Heart right ventricle (tissue), 16 donors: ENCODE results near the gene CCND3. TPM values are rescaled to one million over a fixed set of nuclear protein-coding genes. Genes with fewer than 3 reads are reported as not detected.

ENCODE experiments used
- ATAC-seq, 8 donors: fragments of 200-7000 bp; cut with Tn5 transposase; one replicate each; pipeline ENCODE4 v1.9.1; 2020; ENCODE audit warnings: mild to moderate bottlenecking in 8 of 8, moderate library complexity in 8 of 8, moderate number of reproducible peaks in 1 of 8
- DNase-seq, 2 donors: peaks; one replicate each; pipeline ENCODE4 v3.0.0-alpha.2; 2020
- H3K27ac ChIP-seq, 10 donors: fragments of 200-600 bp; sonication (generic) in 2 of 10; one replicate each; pipeline versions ENCODE4 v1.5.0 to v1.8.0; 2020 to 2022; ENCODE audit warnings: mild to moderate bottlenecking in 3 of 10
- H3K27me3 ChIP-seq, 7 donors: fragments of 200-600 bp; one replicate each; pipeline ENCODE4 v1.8.0; 2021 to 2022; ENCODE audit warnings: mild to moderate bottlenecking in 2 of 7
- H3K36me3 ChIP-seq, 9 donors: fragments of 200-600 bp; sonication (generic) in 1 of 9; one replicate each; pipeline versions ENCODE4 v1.5.0 to v1.8.0; 2020 to 2022; ENCODE audit warnings: mild to moderate bottlenecking in 2 of 9
- H3K4me1 ChIP-seq, 9 donors: fragments of 200-600 bp; sonication (generic) in 1 of 9; one replicate each; pipeline versions ENCODE4 v1.5.0 to v1.8.0; 2020 to 2022; ENCODE audit warnings: mild to moderate bottlenecking in 4 of 9
- H3K4me3 ChIP-seq, 10 donors: fragments of 200-600 bp; sonication (generic) in 2 of 10; one replicate each; pipeline versions ENCODE4 v1.5.0 to v1.8.0; 2020 to 2022; ENCODE audit warnings: mild to moderate bottlenecking in 7 of 10, moderate library complexity in 2 of 10
- H3K9me3 ChIP-seq, 11 donors: fragments of 200-600 bp in 10 of 11; sonication (generic) in 2 of 11; one replicate each; pipeline versions ENCODE4 v1.5.0 to v1.8.0; 2013 to 2022; ENCODE audit warnings: mild to moderate bottlenecking in 2 of 11, control low read depth in 1 of 11, moderate library complexity in 1 of 11
- CTCF ChIP-seq, 9 donors: fragments of 200-600 bp; sonication (generic) in 2 of 9; IDR thresholded peaks; one replicate each; pipeline versions ENCODE4 v1.5.0 to v1.8.0; 2021 to 2022; ENCODE audit warnings: antibody characterized with exemption in 9 of 9, mild to moderate bottlenecking in 5 of 9, moderate library complexity in 1 of 9
- WGBS, 2 donors: extraction: QIAGEN DNeasy Blood & Tissue Kit; methylation state at CpG; one replicate each; pipeline ENCODE4 v1.1.7; 2013; ENCODE audit warnings: inconsistent platforms in 1 of 2; 5-methylcytosine and 5-hydroxymethylcytosine counted together
- intact Hi-C, 10 donors: fragments of 100-400 bp; cut with DNase I; formaldehyde crosslinking; loops; one replicate each; pipeline versions ENCODE4 v1.11.1 to v1.14.2; 2022
- polyA plus RNA-seq, 2 donors: library from polyadenylated mRNA; stranded (reverse); fragments of 200-250 nt; gene quantifications; one replicate each; pipeline ENCODE4 v1.2.3, GENCODE V29; 2013
- total RNA-seq, 10 donors: library from RNA; stranded (reverse); fragmentation: NEBNext Ultra II Directional in 3 of 10; extraction: Animal tissue kit (Norgen Biotek cat#: 25700) in 3 of 10; gene quantifications; one replicate each; pipeline versions ENCODE4 v1.2.1 to v1.2.4, GENCODE V29; 2021 to 2023
- donor health status: Arrhythmogenic right ventricular cardiomyopathy.
- donor health status: ischemic (EF 13 %, LVEDD 7.1; RV severe dilation, severe dysfunction).
- donor health status: healthy with polysubstance abuse.
- donor health status: DM: no; HTN: yes; CAD: no.
- donor health status: DM: no; HTN: no; CAD: no.
- donor health status: ischemic (EF 25% LVEDD 6.9; RV normal size, moderate dysfunction).
- donor health status: ischemic (EF 25% LVEDD 5.7; RV mildly dilated, moderate dysfunction).
- donor health status: healthy.
- donor health status: DM: yes; HTN: yes; CAD: no.
- donor health status: Ischemic cardiomyopathy.
- donor health status: ischemic (EF 35%, LVEDD 5.7; RV mildly dilated, moderate dysfunction).
- donor health status: nonischemic (EF 11% LVEDD 7.7; RV severe dilation, severe dysfunction).
- donor health status: DM: yes; HTN: yes; CAD: no.
- donor health status: PGD.
- donor health status: ischemic (EF 29% LVEDD 5.4; RV normal size, mild dysfunction).
- donor health status: nonischemic (EF 23%, LVEDD 6.1; RV moderate dilation, normal function).

CCND3 gene
- total and polyA plus RNA-seq, 12 donors: 29.6 to 77.3 (median 39.4) TPM

- no peak for TF ChIP-seq CTCF (IDR thresholded peaks at IDR 0.05)
- Histone ChIP-seq H3K36me3 (peaks cover 0 to 48% (median 25%) of the 10 kb centered on the region in 9 donors), H3K27me3 (no peaks in the 10 kb centered on the region), H3K4me1 (peaks cover 26 to 81% (median 58%) of the 10 kb centered on the region in 9 donors), H3K27ac (peak overlapping the region; percentile 38 to 94 (median 88)), H3K4me3 (peak overlapping the region in 6 of 10 donors; percentile 4 to 99 (median 96)), H3K9me3 (no peaks in the 10 kb centered on the region)
- WGBS, 2 donors: 64 to 74% methylated on average over 5 of the region's 5 CpGs
- intact Hi-C loops: loop anchor here in 7 of 10 donors (5.0 kb wide), 3 partner anchors 104 to 156 kb away; partner anchors contain the start of genes TOMM6 (in 2 of the 7) and PRICKLE4 (in 1 of the 7)
- ATAC-seq: no peak
- no peak for DNase-seq
Observed at GRCh38 chr6:41938590-41939175, 2.9 kb downstream of the CCND3 start.

GRCh38 chr6:41937861-41938574 is 3.6 kb downstream of the CCND3 start:
- ATAC-seq (peak in 1 of 8 donors; percentile 5), DNase-seq (peak; percentile 22 to 40)
- no peak for TF ChIP-seq CTCF (IDR thresholded peaks at IDR 0.05)
- Histone ChIP-seq H3K36me3 (peaks cover 0 to 54% (median 30%) of the 10 kb centered on the region in 9 donors), H3K27me3 (no peaks in the 10 kb centered on the region), H3K4me1 (peaks cover 26 to 74% (median 58%) of the 10 kb centered on the region in 9 donors), H3K9me3 (no peaks in the 10 kb centered on the region), H3K27ac (peak overlapping the region; percentile 20 to 94 (median 88)), H3K4me3 (peak overlapping the region in 2 of 10 donors; percentile 13 to 99)
- WGBS, 2 donors: 41 to 42% methylated on average over 4 of the region's 4 CpGs
- intact Hi-C loops: loop anchor here in 8 of 10 donors (2.0 to 5.0 kb wide), 5 partner anchors 17 to 156 kb away; partner anchors contain the start of genes TOMM6 (in 2 of the 8), BYSL (in 1 of the 8), MED20 (in 1 of the 8) and PRICKLE4 (in 1 of the 8)

- Histone ChIP-seq H3K4me3 (peak overlapping the region in 1 of 10 donors; percentile 99), H3K4me1 (peaks cover 26 to 69% (median 56%) of the 10 kb centered on the region in 9 donors), H3K9me3 (no peaks in the 10 kb centered on the region), H3K36me3 (peaks cover 0 to 60% (median 35%) of the 10 kb centered on the region in 9 donors), H3K27me3 (no peaks in the 10 kb centered on the region), H3K27ac (peak overlapping the region in 8 of 10 donors; percentile 62 to 94 (median 89))
- intact Hi-C loops: loop anchor here in 8 of 10 donors (2.0 to 5.0 kb wide), 5 partner anchors 17 to 155 kb away; partner anchors contain the start of genes TOMM6 (in 2 of the 8), BYSL (in 1 of the 8), MED20 (in 1 of the 8) and PRICKLE4 (in 1 of the 8)
- ATAC-seq: no peak
- 57 to 64% methylated on average over 2 of the region's 2 CpGs for WGBS, 2 donors
- TF ChIP-seq CTCF (IDR thresholded peaks at IDR 0.05): no peak
- no peak for DNase-seq
Observed at GRCh38 chr6:41937472-41937860, 4.1 kb downstream of the CCND3 start.
